IgD-negative memory B cell (primary cell): ENCODE results near the gene TTF1. TPM values are rescaled to one million over a fixed set of nuclear protein-coding genes. Genes with fewer than 3 reads are reported as not detected.

Experiments
- polyA plus RNA-seq: library from polyadenylated mRNA; unstranded; fragments of 300-500 nt; fragmentation: Illumina TruSeq; gene quantifications from one replicate; pipeline ENCODE4 v1.2.3, GENCODE V29; 2021

TTF1 gene
- polyA plus RNA-seq, 1 donor from 2014 or later, result 8.6 TPM

Other genes starting within 250 kb of the TTF1 start
- 0.84 TPM for gene NTNG2, start 244.8 kb downstream of the TTF1 start, polyA plus RNA-seq
- gene SETX, start 51.9 kb downstream of the TTF1 start, polyA plus RNA-seq, result 39.3 TPM
- not detected for gene CFAP77, start 3.4 kb upstream of the TTF1 start, polyA plus RNA-seq
- gene BARHL1, start 175.8 kb upstream of the TTF1 start, polyA plus RNA-seq, result not detected